ENCODE measurements around the gene LAMC1.

The LAMC1 gene

DNA sequence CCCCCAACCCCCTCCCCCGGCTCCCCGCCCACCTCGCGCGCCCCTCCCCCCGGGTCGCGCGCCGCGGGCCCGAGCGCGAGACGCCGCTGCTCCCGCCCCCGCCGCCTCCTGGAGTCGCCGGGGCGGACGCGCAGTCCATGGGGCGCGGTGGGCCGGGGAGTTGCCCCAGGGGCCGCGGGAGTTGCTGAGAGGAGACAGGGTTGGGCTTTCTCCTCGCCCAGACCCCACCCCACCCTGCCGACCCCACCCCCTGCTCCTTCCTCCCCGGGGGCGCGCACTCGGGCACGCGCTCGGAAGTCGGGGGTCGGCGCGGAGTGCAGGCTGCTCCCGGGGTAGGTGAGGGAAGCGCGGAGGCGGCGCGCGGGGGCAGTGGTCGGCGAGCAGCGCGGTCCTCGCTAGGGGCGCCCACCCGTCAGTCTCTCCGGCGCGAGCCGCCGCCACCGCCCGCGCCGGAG lies at the start of gene LAMC1:
Gene LAMC1, plus strand, starts transcription at position 275 of the 455 bp plus-strand sequence. CDS start 297 bp downstream, outside the sequence.
- DNase-seq: no peak

DNA sequence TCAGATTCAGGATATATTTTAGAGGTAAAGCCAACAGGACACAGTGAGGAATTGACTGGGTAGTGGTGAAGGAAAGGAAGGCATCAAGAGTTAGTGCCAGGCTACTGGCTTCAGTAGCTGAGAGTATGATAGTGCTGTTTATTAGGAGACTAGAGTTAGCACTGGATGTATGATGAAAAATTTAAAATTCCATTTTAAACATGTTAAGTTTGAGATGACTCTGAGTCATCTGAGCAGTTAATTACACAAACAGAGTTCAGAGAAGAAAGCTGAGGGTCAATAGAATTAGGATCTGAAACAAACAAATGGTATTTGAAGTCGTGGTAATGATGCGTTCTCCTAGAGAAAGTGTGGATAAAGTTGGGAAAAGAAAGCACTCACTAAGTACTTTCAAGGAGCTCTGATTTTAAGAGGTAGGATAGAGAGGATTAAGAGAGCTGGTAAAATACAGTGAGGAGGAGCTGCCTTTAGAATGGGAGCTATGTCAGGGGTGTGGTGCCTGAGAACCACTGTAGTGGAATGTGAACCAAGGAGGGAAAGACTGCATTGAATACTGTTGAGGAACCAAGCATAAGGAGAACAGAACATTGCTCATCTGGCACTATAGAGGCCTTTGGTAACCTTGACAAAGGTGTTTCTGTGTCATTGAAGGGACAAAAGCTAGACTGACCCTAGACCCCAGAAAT lies 48.6 kb upstream of the LAMC1 start:
- no peak for DNase-seq

DNA sequence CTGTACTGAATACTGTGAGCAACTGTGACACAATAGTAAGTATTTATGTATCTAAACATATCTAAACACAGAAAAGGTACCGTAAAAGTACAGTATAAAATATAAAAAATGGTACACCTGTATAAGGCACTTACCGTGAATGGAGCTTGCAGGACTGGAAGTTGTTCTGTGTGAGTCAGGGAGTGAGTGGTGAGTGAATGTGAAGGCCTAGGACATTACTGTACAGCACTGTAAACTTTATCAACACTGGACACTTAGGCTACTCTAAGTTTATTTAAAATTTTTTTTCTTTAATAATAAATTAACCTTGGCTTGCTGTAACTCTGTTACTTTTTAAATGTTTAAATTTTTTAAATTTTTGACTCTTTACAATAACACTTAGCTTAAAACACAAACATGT lies 45.7 kb upstream of the LAMC1 start:
- DNase-seq: no peak

DNA sequence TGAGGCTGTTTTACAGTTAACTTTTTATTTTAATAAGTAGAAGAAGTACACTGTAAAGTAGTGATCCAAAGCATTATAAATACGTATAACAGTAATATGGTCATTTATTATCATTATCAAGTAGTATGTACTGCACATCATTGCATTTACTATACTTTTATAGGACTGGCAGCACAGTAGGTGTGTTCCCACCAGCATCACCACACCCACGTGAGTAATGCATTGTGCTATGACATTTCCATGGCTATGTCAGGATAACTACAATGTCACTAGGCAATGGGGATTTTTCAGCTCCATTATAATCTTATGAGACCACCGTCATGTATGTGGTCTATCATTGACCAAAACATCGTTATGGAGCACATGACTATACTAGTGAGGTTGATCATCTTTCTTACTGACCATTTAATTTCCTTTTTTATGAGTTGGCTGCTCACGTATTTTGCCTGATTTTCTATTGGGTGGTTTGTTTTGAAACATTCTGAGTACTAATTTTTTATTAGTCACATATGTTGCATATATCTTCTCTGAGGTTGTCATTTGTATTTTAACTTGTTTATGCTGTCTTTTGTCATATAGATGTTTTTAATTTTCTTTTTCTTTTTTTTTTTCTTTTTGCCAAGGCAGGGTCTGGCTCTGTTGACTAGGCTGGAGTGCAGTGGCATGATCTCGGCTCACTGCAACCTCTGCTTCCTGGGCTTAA lies 44.9 kb upstream of the LAMC1 start:
- no peak for DNase-seq

DNA sequence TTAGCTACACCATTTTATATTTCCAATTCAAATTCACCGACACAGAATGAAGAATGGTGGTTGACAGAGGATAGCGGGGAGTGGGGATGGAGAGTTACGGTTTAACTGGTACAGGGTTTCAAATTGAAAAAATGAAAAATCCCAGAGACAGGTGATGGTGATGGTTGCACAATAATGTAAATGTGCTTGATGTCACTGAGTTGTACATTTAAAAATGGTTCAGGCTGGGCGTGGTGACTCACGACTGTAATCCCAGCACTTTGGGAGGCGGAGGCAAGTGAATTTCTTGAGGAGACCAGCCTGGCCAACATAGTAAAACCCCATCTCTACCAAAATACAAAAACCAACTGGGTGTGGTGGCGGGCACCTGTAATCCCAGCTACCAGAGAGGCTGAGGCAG lies 39.1 kb upstream of the LAMC1 start:
- DNase-seq: no peak

DNA sequence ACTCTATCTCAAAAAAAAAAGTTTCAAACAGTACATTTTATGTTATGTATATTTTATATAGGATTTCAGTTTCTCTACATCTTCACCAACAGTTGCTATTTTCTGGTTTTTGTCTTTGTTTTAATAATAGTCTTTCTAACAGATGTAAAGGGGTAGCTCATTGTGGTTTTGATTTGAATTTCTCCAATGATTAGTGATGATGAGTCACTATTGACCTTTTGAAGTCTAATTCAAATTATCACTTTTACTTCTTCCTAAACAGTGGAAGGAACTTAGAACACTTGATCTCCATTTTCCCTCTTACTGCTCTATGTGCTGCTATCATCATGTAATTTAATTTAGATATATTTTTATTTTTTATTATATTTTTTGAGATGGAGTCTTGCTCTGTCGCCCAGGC lies 38.6 kb upstream of the LAMC1 start:
- no peak for DNase-seq

DNA sequence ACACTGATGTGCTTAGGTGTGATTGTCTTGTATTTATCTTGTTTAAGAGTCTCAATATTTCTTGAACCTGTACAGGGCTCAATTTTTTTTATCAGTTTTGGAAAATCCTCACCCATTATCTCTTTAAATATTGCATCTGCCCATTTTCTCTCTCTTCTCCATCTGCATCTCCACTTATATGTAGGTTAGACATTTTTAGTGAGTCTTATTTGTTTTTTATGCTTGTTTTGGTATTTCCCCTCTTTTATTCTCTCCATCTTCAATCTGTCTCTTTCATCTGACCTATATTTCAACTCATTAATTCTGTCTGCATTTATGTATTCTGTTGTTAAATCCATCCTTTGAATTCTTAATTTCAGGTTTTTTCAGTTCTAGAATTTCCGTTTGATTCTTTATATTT lies 37.3 kb upstream of the LAMC1 start:
- DNase-seq: no peak

DNA sequence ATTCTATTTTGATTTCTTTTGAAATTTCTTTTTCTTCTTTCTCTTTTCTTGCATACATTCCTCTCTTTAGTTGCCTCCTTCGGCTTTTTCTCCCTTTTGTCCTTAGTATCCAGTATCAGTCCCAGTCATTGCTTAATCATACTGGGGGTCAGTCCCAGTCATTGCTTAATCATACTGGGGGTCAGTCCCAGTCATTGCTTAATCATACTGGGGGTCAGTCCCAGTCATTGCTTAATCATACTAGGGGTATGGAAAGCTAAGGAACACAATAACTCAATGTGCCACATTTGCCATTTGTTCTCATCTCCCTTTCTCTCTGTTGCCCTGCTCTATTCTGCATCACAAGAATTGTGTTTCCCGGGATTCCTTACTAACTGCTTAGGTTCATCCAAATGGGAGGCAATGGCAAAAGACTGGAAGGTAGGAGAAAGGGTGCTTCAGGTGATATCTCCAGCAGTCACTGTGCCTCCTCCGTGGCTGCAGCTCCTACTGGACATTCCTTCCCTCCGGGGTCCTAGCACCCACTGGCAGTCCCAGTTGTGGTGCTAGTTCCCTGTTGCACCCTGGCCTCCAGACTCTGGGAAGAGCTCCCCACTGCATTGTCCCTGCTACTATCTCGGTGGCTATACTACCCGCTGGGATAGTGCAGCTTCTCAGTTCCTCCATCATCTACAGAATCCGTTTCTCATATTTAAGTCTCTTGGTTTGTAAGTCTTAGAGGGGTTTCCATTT lies 32.6 kb upstream of the LAMC1 start:
- DNase-seq: no peak

DNA sequence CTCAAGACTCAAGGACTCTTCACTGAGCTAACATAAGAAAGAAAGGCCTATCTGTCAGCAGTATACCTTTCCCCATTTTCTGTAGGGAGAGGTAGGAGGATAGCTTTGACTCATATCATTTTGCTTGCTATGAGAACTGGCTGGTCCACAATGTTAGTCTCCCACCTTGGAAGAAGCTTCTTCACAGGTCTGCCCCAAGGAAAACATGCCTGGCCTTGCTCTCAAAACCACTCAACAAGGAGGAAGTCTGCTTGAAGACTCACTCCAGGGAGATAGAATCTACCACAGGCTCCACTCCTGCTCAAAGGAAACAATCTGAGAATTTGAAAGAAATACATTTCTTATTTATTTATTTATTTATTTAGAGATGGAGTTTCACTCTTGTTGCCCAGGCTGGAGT lies 29.5 kb upstream of the LAMC1 start:
- no peak for DNase-seq

DNA sequence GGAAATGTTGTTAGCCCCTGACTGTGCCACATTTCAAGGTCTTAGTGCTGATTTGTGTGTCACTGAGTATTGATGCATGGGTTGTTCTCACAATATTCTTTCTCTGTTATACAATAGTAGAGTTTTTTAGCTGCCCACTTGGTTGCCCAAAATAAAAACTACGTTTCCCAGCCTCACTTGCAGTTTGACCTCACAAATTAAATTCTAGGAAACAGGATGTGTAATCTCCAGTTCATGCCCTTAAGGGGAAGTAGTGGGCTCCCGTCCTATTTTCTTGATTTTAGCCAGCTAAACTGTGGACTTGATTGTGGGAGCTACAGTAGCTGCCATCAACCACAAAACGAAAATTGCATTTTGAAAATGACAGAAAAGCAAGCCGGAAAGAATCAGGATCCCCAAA lies 27.3 kb upstream of the LAMC1 start:
- DNase-seq: no peak

DNA sequence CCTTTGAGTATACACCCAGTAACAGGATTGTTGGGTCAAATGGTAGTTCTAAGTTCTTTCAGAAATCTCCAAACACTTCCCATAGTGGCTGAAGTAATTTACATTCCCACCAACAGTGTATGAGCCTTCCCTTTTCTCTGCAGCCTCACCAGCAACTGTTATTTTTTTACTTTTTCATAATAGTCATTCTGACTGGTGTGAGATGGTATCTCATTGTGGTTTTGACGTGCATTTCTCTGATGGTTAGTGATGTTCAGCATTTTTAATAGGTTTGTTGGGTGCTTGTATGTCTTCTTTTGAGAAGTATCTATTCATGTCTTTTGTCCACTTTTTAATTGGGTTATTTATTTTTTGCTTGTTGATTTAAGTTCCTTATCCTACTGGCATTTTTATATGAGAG lies 26.4 kb upstream of the LAMC1 start:
- no peak for DNase-seq

DNA sequence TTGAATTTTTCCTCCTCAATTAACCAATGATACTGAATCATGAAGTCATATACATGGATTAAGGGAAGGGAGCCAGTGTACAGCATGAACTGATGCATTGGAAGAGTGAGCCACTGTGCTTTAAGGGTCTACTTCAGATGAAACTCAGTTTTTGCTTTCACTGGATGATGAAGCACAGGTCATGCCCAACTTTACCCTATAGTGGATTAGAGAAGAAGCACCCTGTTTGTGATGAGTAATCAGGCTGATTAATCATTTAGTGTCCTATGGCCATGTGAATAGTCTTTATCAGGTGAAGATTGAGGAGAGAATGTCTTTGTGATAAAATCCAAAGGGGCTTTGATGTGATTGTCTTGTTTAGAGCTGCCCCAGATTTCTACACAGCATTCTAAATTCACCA lies 24.7 kb upstream of the LAMC1 start:
- no peak for DNase-seq

DNA sequence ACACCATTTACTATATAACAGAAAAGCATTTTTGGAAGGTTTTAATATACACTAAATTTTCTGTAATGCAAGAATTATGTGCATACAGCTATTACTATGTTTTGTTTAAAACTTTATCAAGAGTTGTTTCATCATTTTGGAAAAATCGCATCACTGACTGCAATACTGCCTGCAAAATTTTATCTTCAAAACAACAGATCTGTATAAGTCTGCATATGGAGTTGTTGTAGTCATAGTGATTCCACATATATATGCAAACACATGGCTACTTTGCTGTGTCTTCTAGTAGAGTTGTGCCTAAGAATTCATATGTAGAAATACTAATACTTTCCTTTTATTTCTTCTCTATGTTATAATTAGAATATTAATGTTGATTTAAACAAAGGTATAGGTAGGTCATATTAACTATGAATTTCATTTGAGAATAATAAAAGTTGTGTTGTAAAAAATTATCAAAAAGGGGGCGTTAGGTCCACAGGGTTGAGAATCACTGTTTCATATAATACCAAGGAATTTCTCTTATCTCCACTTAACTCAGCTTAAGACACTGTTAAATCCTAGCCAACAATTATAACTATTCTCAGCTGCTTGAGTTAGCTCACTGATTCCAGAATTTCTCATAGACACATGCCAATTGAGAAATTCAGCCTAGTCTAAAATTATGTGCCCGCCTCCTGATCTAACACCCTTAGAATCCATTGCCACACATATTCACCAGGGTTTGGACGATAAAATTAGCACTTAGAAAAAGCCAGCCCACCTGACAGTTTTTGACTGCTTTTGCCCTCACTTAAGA lies 22.9 kb upstream of the LAMC1 start:
- no peak for DNase-seq

DNA sequence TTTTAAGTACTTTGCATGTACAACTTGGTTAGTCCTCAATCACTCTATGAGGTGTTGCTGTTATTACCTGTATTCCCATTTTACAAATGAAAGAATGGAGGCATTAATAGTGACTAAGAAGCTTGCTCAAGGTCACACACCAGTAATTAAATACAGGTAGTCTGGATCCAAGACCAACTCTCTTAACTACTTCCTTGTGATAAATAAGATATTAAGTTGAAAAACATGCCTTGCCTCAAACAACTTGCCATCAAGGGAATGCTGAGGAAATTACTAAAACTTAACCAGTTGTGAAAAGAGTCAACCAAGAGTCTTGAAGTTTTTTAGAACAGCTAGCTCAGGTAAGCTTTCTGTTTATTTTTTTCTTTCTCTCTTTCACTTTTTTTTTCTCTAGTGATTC lies 21.0 kb upstream of the LAMC1 start:
- DNase-seq: no peak

DNA sequence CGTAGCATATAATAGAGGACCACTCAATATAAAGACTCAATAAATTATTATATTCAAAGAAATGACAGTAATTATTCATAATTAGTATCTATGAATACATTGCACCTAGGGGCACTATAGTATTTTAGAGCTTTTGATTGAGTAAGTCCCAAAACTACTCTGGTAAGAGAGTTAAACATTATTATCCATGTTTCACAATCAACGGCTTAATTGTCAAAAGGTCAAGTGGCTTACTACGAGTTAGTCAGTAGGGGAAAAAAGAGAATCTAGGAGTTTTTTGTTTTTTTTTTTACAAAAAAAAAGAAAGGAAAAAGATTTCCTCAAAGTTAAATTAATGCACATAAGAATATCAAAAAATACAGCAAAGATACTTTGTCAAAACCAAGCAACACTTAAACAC lies 20.4 kb upstream of the LAMC1 start:
- DNase-seq: no peak

DNA sequence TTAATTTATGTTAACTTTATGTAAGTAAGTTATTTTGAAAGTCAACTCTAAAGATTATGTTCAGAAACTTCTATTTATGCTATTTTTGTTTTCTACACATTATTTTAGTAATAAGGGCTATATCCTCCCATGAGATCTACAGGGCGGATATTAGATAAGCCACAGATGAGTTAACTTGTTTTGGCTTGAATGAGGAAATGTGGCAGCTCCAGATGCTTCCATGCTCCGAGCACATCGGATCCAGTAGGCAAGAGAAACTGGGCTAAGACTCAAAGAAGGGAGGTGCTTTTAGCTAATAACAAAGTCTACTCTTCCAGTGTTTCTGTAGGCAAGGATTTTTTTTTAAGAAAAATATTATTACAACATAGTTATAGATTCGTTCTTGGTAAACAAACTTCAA lies 20.0 kb upstream of the LAMC1 start:
- DNase-seq: no peak

DNA sequence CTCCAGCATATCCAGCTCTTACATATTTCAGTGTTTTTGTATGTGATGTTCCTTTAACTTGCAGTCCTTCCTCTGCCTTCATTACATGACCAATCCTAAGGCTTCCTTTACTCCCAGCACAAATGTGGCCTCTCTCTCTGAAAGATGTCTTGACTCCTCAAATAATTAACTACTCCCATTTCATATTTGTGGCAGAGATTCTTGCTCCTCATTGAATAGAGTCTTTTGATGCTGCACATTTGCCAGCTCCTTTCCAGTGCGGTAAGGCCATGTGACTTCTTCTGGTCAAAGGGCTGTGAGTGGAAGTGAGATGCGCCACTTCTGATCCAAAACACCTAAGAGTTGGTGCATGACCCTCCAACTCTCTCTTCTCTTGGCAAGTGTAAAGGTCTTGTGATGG lies 19.1 kb upstream of the LAMC1 start:
- DNase-seq: no peak

DNA sequence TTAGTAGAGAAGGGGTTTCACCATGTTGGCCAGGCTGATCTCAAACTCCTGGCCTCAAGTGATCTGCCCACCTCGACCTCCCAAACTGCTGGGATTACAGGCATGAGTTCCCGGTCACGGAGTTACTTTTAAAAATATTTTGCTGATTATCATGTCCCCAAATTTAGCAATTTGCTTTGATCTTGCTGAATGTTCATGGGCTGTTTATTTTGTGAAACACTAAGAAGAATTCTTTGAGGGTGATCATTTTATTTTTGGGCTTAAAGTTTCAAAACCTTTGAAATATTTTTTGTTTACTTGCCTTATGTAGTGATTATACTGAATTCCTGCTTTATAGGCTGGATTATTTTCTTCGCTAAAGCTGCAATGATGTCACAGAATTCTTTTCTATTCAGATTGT lies 11.4 kb upstream of the LAMC1 start:
- no peak for DNase-seq

DNA sequence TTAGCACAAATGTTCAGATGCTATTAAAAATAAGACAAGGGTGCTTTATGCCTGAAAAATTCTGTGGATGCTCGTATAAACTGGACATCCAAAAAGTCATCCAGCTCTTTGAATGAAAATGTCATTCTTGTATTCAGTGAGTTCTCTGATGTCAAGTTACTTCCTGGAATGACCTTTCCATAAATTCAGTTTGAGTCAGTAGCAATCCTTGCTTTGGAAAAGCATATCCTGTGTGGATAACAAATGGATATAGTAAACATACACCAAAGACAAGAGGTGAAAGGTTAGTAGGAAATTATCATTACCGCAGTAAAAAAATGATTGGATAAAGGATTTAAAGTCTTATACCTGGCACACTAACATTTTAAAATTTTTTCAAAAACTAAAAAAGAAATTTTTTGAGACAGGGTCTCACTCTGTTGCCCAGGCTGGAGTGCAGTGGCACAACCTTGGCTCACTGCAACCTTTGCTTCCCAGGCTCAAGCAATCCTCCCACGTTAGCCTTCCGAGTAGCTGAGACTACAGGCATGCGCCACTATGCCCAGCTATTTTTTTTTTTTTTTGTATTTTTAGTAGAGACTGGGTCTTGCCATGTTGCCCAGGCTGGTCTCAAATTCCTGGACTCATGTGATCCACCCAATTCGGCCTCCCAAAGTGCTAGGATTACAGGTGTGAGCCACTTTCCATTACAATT lies 10.8 kb upstream of the LAMC1 start:
- no peak for DNase-seq

DNA sequence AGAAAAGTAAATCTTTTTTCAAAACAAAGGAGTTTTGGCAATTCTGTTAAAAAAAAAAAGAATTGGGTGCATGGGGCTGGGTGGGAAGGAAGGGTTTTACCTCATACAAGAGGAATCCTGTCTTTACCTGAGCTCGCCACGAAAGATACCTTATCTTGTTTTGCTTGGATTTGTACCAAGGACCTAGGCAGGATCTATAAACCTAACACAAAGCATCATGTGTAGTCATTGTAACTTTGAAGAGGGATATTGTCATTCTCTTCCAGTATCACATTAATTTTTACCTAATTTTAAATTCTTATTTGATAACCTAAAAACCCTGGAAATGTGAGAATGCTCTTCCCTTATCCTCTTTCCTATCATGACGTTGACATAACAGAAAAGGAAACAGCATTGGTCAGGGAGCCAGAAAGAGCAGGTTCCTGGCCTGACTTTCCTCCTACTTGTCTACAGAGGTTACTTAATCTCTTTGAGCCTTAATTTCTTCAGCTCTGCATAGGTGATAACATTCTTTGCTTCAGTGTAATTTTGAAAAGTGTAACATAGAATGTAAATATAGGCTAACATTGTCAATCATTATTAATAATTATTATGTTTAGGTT lies 4.0 kb upstream of the LAMC1 start:
- DNase-seq: no peak

DNA sequence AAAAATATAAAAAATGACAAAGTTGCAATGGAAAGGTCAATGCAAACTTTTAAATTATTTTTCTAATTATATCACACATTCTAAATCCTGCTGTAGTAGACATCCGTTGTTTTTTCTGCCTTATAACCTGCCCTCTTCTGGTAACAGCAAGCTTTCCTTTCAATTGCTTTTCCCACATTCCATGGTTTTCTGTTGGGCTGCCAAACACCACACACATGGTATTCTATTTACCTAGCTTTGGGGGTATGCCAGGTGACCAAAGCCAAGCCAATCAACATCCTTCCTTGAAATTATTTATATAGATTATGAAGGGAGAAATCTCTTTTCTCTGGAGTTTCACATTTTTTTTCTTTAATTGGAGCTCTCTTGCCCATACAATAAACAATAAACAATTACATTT lies 3.4 kb upstream of the LAMC1 start:
- DNase-seq: no peak
